GM12878 (cell line): ENCODE measurements around the gene EML1. TPM values are rescaled to one million over a fixed set of nuclear protein-coding genes. Genes with fewer than 3 reads are reported as not detected.

Source experiments
- EGR1 ChIP-seq, 2 experiments: IDR thresholded peaks; 1 replicate in 1 of 2; 2 replicates in 1 of 2; pipeline ENCODE4 v1.6.1; 2011 to 2012; ENCODE audit warnings: low read depth in 2 of 2, low read length in 2 of 2, borderline replicate concordance in 1 of 2, mild to moderate bottlenecking in 1 of 2, moderate library complexity in 1 of 2
- FOS ChIP-seq: IDR thresholded peaks from 3 replicates; pipeline ENCODE4 v1.6.1; 2011; ENCODE audit warnings: borderline replicate concordance; ENCODE audit not compliant: insufficient read length; ENCODE audit errors: extremely low read depth
- LARP7 ChIP-seq: fragments of 450-650 bp; IDR thresholded peaks from 2 replicates; pipeline ENCODE4 v1.6.1; 2017; ENCODE audit warnings: mild to moderate bottlenecking
- SREBF1 ChIP-seq: IDR thresholded peaks from 2 replicates; pipeline ENCODE4 v1.6.1; 2012; ENCODE audit warnings: mild to moderate bottlenecking, low read length
- SREBF2 ChIP-seq: IDR thresholded peaks from 2 replicates; pipeline ENCODE4 v1.6.1; 2012; ENCODE audit warnings: mild to moderate bottlenecking, low read length
- STAT3 ChIP-seq: IDR thresholded peaks from 2 replicates; pipeline ENCODE4 v1.6.1; 2011; ENCODE audit warnings: low read depth, low read length, improper control_type of control experiment
- TCF3 ChIP-seq: IDR thresholded peaks from 2 replicates; pipeline ENCODE4 v1.6.1; 2012; ENCODE audit warnings: low read depth, mild to moderate bottlenecking, low read length, borderline replicate concordance; ENCODE audit not compliant: insufficient read depth
- polyA plus RNA-seq, 11 experiments: library from polyadenylated mRNA; depleted of rRNA in 4 of 11; unstranded in 6 of 11; stranded (reverse) in 5 of 11; fragments of >200 nt; fragmentation: Nextera tagmentation in 4 of 11; fragmentation: Illumina TruSeq in 1 of 11; extraction: Ambion mirVana in 4 of 11; extraction: Trizol in 1 of 11; gene quantifications; 1 replicate in 1 of 11; 2 replicates in 10 of 11; pipeline versions ENCODE4 v1.2.1 to v1.2.3, GENCODE V29; 2011 to 2016; ENCODE audit warnings: inconsistent platforms in 2 of 11, missing spikeins in 2 of 11, low read depth in 1 of 11
- total RNA-seq, 4 experiments: library from RNA; depleted of rRNA in 3 of 4; stranded (reverse); fragments of >200 nt in 3 of 4; fragmentation: Illumina TruSeq in 1 of 4; extraction: Trizol in 1 of 4; gene quantifications; 2 replicates each; pipeline versions ENCODE4 v1.2.1 to v1.2.3, GENCODE V29; 2013 to 2021
- TF ChIP-seq, protein P1 (sequence below): fragments of 450-650 bp; IDR thresholded peaks from 2 replicates; pipeline ENCODE4 v1.6.1; 2017; ENCODE audit warnings: mild to moderate bottlenecking, low read depth, inconsistent platforms; ENCODE audit not compliant: poor library complexity, severe bottlenecking
- TF ChIP-seq, protein P2 (sequence below): fragments of 450-650 bp; IDR thresholded peaks from 2 replicates; pipeline ENCODE4 v1.6.1; 2017; ENCODE audit warnings: low read depth, mild to moderate bottlenecking, moderate library complexity

Gene EML1
- total and polyA plus RNA-seq, 10 of the 15 experiments (the other 5 are each of a cell fraction or from before 2014, with no cell fraction given) = 0.05 to 3.4 (median 0.11) TPM; not detected in 3

DNA sequence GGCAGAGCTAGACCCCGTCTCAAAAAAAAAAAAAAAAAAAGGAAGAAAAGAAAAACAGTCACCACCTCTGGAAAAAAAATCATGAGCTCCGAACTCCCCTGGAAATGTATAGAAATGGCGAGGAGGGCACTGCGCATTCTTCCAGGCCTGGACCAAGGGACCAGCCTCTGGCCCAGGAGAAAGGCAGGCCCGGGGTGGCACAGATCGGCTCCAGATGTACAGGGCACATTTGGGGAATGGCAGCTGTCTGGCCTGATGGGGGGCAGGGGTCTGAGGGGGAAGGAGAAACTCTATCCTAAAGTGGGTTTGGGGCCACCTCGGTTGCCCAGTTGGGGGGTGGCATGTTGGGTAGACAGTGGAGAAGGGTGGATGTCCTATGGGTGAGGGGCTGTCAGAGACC is 46.0 kb upstream of the EML1 start (continued):
- no peak for TF ChIP-seq SREBF2
- TF ChIP-seq, protein P1, sequence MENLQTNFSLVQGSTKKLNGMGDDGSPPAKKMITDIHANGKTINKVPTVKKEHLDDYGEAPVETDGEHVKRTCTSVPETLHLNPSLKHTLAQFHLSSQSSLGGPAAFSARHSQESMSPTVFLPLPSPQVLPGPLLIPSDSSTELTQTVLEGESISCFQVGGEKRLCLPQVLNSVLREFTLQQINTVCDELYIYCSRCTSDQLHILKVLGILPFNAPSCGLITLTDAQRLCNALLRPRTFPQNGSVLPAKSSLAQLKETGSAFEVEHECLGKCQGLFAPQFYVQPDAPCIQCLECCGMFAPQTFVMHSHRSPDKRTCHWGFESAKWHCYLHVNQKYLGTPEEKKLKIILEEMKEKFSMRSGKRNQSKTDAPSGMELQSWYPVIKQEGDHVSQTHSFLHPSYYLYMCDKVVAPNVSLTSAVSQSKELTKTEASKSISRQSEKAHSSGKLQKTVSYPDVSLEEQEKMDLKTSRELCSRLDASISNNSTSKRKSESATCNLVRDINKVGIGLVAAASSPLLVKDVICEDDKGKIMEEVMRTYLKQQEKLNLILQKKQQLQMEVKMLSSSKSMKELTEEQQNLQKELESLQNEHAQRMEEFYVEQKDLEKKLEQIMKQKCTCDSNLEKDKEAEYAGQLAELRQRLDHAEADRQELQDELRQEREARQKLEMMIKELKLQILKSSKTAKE = no peak
- TF ChIP-seq, protein P2, sequence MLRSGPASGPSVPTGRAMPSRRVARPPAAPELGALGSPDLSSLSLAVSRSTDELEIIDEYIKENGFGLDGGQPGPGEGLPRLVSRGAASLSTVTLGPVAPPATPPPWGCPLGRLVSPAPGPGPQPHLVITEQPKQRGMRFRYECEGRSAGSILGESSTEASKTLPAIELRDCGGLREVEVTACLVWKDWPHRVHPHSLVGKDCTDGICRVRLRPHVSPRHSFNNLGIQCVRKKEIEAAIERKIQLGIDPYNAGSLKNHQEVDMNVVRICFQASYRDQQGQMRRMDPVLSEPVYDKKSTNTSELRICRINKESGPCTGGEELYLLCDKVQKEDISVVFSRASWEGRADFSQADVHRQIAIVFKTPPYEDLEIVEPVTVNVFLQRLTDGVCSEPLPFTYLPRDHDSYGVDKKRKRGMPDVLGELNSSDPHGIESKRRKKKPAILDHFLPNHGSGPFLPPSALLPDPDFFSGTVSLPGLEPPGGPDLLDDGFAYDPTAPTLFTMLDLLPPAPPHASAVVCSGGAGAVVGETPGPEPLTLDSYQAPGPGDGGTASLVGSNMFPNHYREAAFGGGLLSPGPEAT = no peak
- no peak for TF ChIP-seq FOS
- no peak for TF ChIP-seq STAT3
- no peak for TF ChIP-seq EGR1 (IDR thresholded peaks at IDR 0.05; ENCODE audit: borderline replicate concordance in 1 of 2, low read depth in 2 of 2, low read length in 2 of 2)
- TF ChIP-seq TCF3 = no peak
- no peak for TF ChIP-seq LARP7
- TF ChIP-seq SREBF1 = no peak
